Neural crest cell (in vitro differentiated cells): ENCODE results near the gene ARHGAP45. TPM values are rescaled to one million over a fixed set of nuclear protein-coding genes. Genes with fewer than 3 reads are reported as not detected.

Experiments
- DNase-seq: peaks from one replicate; pipeline ENCODE4 v3.0.0; 2021; ENCODE audit warnings: low read depth, mixed read lengths, low spot score
- H3K27ac Mint-ChIP-seq: one replicate; pipeline ENCODE4 v1.8.0; 2021; ENCODE audit warnings: mild to moderate bottlenecking, mixed read lengths; ENCODE audit not compliant: unreplicated experiment
- H3K27me3 Mint-ChIP-seq: 2 replicates; pipeline ENCODE4 v1.8.0; 2021; ENCODE audit warnings: low read depth, mild to moderate bottlenecking, mixed read lengths
- H3K36me3 Mint-ChIP-seq: 2 replicates; pipeline ENCODE4 v1.8.0; 2021; ENCODE audit warnings: low read depth, mild to moderate bottlenecking, mixed read lengths
- H3K4me1 Mint-ChIP-seq: 2 replicates; pipeline ENCODE4 v1.8.0; 2021; ENCODE audit warnings: mixed read lengths
- H3K4me3 Mint-ChIP-seq: one replicate; pipeline ENCODE4 v1.8.0; 2021; ENCODE audit warnings: mild to moderate bottlenecking, mixed read lengths
- H3K9me3 Mint-ChIP-seq: 2 replicates; pipeline ENCODE4 v1.8.0; 2021; ENCODE audit warnings: mixed read lengths
- CTCF ChIP-seq: fragments of 200-600 bp; sonication (generic); conservative IDR thresholded peaks from 2 replicates; pipeline ENCODE4 v1.5.0; 2021; ENCODE audit warnings: antibody characterized with exemption, mild to moderate bottlenecking
- total RNA-seq: library from RNA; stranded (reverse); gene quantifications from 2 replicates; pipeline ENCODE4 v1.2.1, GENCODE V29; 2021

The ARHGAP45 gene
- total RNA-seq, 1 donor from 2014 or later: 1.6 TPM

- Mint-ChIP-seq H3K27ac (no peak overlapping the region), H3K9me3 (no peaks in the 10 kb centered on the region), H3K36me3 (no peaks in the 10 kb centered on the region), H3K4me1 (no peaks in the 10 kb centered on the region), H3K27me3 (no peaks in the 10 kb centered on the region), H3K4me3 (no peak overlapping the region)
- no peak for TF ChIP-seq CTCF
- no peak for DNase-seq
Measured at GRCh38 chr19:1129535-1129934, 62.6 kb downstream of the ARHGAP45 start.

GRCh38 chr19:1130771-1131717, 64.1 kb downstream of the ARHGAP45 start:
- no peaks in the 10 kb centered on the region for H3K4me1 Mint-ChIP-seq
- DNase-seq: no peak
- H3K27me3 Mint-ChIP-seq: no peaks in the 10 kb centered on the region
- no peak overlapping the region for H3K4me3 Mint-ChIP-seq
- TF ChIP-seq CTCF: no peak
- H3K9me3 Mint-ChIP-seq: no peaks in the 10 kb centered on the region
- H3K27ac Mint-ChIP-seq: no peak overlapping the region
- H3K36me3 Mint-ChIP-seq: no peaks in the 10 kb centered on the region

- no peak for TF ChIP-seq CTCF
- no peak overlapping the region for H3K27ac Mint-ChIP-seq
- H3K36me3 Mint-ChIP-seq: no peaks in the 10 kb centered on the region
- DNase-seq: peak; percentile 42
- no peaks in the 10 kb centered on the region for H3K9me3 Mint-ChIP-seq
- H3K27me3 Mint-ChIP-seq: no peaks in the 10 kb centered on the region
- no peaks in the 10 kb centered on the region for H3K4me1 Mint-ChIP-seq
- H3K4me3 Mint-ChIP-seq: no peak overlapping the region
Measured at GRCh38 chr19:1131718-1132551, 65.0 kb downstream of the ARHGAP45 start.

- Mint-ChIP-seq H3K27ac (no peak overlapping the region), H3K4me1 (no peaks in the 10 kb centered on the region), H3K27me3 (no peaks in the 10 kb centered on the region), H3K36me3 (no peaks in the 10 kb centered on the region), H3K4me3 (no peak overlapping the region), H3K9me3 (no peaks in the 10 kb centered on the region)
- no peak for TF ChIP-seq CTCF
- DNase-seq: no peak
Measured at GRCh38 chr19:1132552-1133383, 65.8 kb downstream of the ARHGAP45 start.

GRCh38 chr19:1133471-1133929, 66.5 kb downstream of the ARHGAP45 start:
- Mint-ChIP-seq H3K4me3 (no peak overlapping the region), H3K36me3 (no peaks in the 10 kb centered on the region)

More at GRCh38 chr19:1133471-1133929, 66.5 kb downstream of the ARHGAP45 start:
- no peak for TF ChIP-seq CTCF
- DNase-seq: no peak
- Mint-ChIP-seq H3K4me1 (no peaks in the 10 kb centered on the region), H3K9me3 (no peaks in the 10 kb centered on the region), H3K27me3 (no peaks in the 10 kb centered on the region), H3K27ac (no peak overlapping the region)
